AG04449 (cell line): ENCODE results near the gene GLDC.

Experiments
- CTCF ChIA-PET: fragments of 350-600 bp; formaldehyde crosslinking; extraction: SDS; loops from one replicate; lab custom pipeline; 2021; ENCODE audit warnings: antibody characterized with exemption; lab: Yijun Ruan, JAX
- POLR2A ChIA-PET: fragments of 400-600, 350-600 bp; formaldehyde crosslinking; extraction: SDS; loops from one replicate; lab custom pipeline; 2020; ENCODE audit warnings: antibody characterized with exemption, inconsistent platforms; lab: Yijun Ruan, JAX
- DNase-seq: peaks from one replicate; pipeline ENCODE4 v3.0.0-alpha.2; 2010; ENCODE audit warnings: low read depth, low spot score
- H3K4me3 ChIP-seq: 2 replicates; pipeline ENCODE4 v1.5.1; 2011; ENCODE audit warnings: low read depth, mild to moderate bottlenecking, control low read depth, low read length
- TF ChIP-seq, protein P1 (sequence below): IDR thresholded peaks from one replicate; pipeline ENCODE4 v1.5.1; 2011; ENCODE audit warnings: mild to moderate bottlenecking, moderate library complexity, low read length, control low read depth, inconsistent platforms; ENCODE audit not compliant: insufficient read depth; ENCODE audit errors: missing control alignments

The GLDC gene

DNA sequence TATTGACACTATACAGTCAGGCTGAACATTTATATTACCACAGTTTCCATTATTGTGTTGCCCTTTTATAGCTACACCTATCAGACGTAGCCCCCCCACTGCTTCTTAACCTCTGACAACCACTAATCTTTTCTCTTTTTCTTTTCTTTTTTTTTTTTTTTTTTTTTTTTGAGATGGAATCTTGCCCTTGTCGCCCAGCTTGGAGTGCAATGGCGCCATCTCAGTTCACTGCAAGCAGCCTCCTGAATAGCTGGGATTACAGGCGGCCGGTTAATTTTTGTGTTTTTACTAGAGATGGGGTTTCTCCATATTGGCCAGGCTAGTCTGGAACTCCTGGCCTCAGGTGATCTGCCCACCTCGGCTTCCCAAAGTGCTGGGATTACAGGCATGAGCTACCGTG is 157.1 kb downstream of the GLDC start:
- no peak for DNase-seq
- H3K4me3 ChIP-seq = no peak overlapping the region
- POLR2A ChIA-PET = no interaction called here
- TF ChIP-seq, protein P1, sequence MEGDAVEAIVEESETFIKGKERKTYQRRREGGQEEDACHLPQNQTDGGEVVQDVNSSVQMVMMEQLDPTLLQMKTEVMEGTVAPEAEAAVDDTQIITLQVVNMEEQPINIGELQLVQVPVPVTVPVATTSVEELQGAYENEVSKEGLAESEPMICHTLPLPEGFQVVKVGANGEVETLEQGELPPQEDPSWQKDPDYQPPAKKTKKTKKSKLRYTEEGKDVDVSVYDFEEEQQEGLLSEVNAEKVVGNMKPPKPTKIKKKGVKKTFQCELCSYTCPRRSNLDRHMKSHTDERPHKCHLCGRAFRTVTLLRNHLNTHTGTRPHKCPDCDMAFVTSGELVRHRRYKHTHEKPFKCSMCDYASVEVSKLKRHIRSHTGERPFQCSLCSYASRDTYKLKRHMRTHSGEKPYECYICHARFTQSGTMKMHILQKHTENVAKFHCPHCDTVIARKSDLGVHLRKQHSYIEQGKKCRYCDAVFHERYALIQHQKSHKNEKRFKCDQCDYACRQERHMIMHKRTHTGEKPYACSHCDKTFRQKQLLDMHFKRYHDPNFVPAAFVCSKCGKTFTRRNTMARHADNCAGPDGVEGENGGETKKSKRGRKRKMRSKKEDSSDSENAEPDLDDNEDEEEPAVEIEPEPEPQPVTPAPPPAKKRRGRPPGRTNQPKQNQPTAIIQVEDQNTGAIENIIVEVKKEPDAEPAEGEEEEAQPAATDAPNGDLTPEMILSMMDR = no peak
- CTCF ChIA-PET = interaction anchor here (1.6 to 1.7 kb wide), 2 partner anchors 16 to 134 kb away, joined by 4 read pairs; no protein-coding TSS in a partner anchor

DNA sequence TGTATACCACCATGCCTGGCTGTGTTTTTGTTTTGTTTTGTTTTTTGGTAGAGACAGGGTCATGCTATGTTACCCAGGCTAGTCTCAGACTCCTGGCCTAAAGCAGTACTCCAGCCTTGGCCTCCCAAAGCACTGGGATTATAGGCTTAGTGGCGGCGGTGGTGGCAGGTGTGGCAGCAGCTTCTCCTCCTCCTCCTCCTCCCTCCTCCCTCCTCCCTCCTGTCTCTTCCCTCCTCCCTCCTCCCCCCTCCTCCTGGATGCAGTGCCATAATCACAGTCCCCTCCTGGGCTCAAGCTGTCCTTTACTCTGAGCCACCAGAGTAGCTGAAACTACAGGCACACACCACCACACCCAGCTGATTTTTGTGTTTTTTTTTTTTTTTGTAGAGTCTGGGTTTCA is 161.3 kb downstream of the GLDC start:
- TF ChIP-seq, protein P1 = no peak
- DNase-seq = no peak
- POLR2A ChIA-PET = no interaction called here
- CTCF ChIA-PET = no interaction called here
- H3K4me3 ChIP-seq = no peak overlapping the region
